ENCODE measurements around the gene METTL1. TPM values are rescaled to one million over a fixed set of nuclear protein-coding genes. Genes with fewer than 3 reads are reported as not detected.

The METTL1 gene
- total and polyA plus RNA-seq, 2 donors (not counting 1 experiment from before 2014, with no cell fraction given), result 9.1 to 9.2 TPM

- ATAC-seq (ENCODE audit: low read depth), result peak; percentile 46
- peaks cover 50% of the 10 kb centered on the region for H3K4me1 Mint-ChIP-seq
- intact Hi-C loops (cut with micrococcal nuclease), result loop anchor here (1.0 to 5.0 kb wide), 4 partner anchors 8 to 112 kb away; partner anchors contain the start of genes B4GALNT1, CDK4, OS9 and TSFM
These were observed 27.6 kb downstream of the METTL1 start for GRCh38 chr12:57744194-57744776.

More at GRCh38 chr12:57744194-57744776, 27.6 kb downstream of the METTL1 start:
- H4K20me1 ChIP-seq (ENCODE audit: control insufficient read depth, insufficient read depth, low read length, poor library complexity, severe bottlenecking), result peaks cover 17% of the 10 kb centered on the region
- H3K9me3 ChIP-seq (ENCODE audit: control extremely low read depth in 1 of 3, control insufficient read depth in 2 of 3, insufficient read depth in 1 of 3, low read length in 2 of 3), result no peaks in the 10 kb centered on the region
- Mint-ChIP-seq H3K27me3 (no peaks in the 10 kb centered on the region), H3K9me3 (ENCODE audit: insufficient read depth) (no peaks in the 10 kb centered on the region), H3K4me3 (peak overlapping the region; percentile 92), H3K27ac (peak overlapping the region; percentile 91)
- H3K27ac ChIP-seq (ENCODE audit: low read length in 2 of 2), result peak overlapping the region; percentile 80 to 94
- H3K4me2 ChIP-seq (replicated peaks; ENCODE audit: low read depth, low read length, poor library complexity, severe bottlenecking), result peak overlapping the region; percentile 91
- H3K79me2 ChIP-seq (ENCODE audit: control insufficient read depth, insufficient read depth, low read length), result peaks cover 58% of the 10 kb centered on the region
- H2AFZ ChIP-seq (ENCODE audit: insufficient read depth, low read depth, low read length, poor library complexity, severe bottlenecking), result peak overlapping the region; percentile 74
- TF ChIP-seq CTCF (IDR thresholded peaks at IDR 0.05) (no peak), EZH2 (IDR thresholded peaks at IDR 0.05; ENCODE audit: borderline replicate concordance, insufficient read depth, low read depth, low read length, poor library complexity, severe bottlenecking) (no peak)
- ChIA-PET CTCF (interaction anchor here (0.6 to 1.5 kb wide), 4 partner anchors 12 to 331 kb away, joined by 3 to 10 read pairs (median 6); no protein-coding TSS in a partner anchor), POLR2A (interaction anchor here (0.6 to 1.3 kb wide), 5 partner anchors 10 to 264 kb away, joined by 3 to 7 read pairs (median 4); partner anchors contain the start of gene ARHGAP9)
- H3K4me3 ChIP-seq (ENCODE audit: control extremely low read depth in 1 of 5, extremely low read depth in 1 of 5, insufficient read depth in 1 of 5, low read depth in 2 of 5, low read length in 4 of 5), result peak overlapping the region; percentile 68 to 90 (median 86)
- WGBS (ENCODE audit: insufficient coverage), result 5% methylated on average over 10 of the region's 21 CpGs
- peak overlapping the region; percentile 94 for H3K9ac ChIP-seq (ENCODE audit: low read length)
- H3K27me3 ChIP-seq (replicated peaks in 1 of 4; ENCODE audit: control extremely low read depth in 1 of 4, control insufficient read depth in 3 of 4, insufficient read depth in 4 of 4, low read length in 3 of 4), result no peaks in the 10 kb centered on the region
- H3K4me1 ChIP-seq (ENCODE audit: control insufficient read depth in 2 of 2, insufficient read depth in 2 of 2, low read length in 2 of 2), result peaks cover 40 to 59% of the 10 kb centered on the region in 2 donors
- DNase-seq, result peak; percentile 92
- peaks cover 2 to 37% of the 10 kb centered on the region in 2 experiments for H3K36me3 ChIP-seq (replicated peaks in 1 of 2; ENCODE audit: control extremely low read depth in 1 of 2, control insufficient read depth in 1 of 2, extremely low read depth in 1 of 2, insufficient read depth in 2 of 2, low read length in 1 of 2)
